CD14-positive monocyte (primary cell): Measurements from ENCODE around the gene CALM1. TPM values are rescaled to one million over a fixed set of nuclear protein-coding genes. Genes with fewer than 3 reads are reported as not detected.

Source experiments
- DNase-seq, 3 donors: peaks; one replicate each; pipeline ENCODE4 v3.0.0-alpha.2; 2011 to 2022
- H2AFZ ChIP-seq: 2 replicates; pipeline ENCODE4 v1.6.0; 2012; ENCODE audit warnings: mild to moderate bottlenecking, low read depth, low read length, inconsistent platforms; ENCODE audit not compliant: insufficient read depth, poor library complexity, severe bottlenecking
- H3K27ac ChIP-seq, 2 donors: 1 replicate in 1 of 2; 2 replicates in 1 of 2; pipeline ENCODE4 v1.5.1; 2012 to 2013; ENCODE audit warnings: low read length in 2 of 2, control low read depth in 1 of 2, inconsistent platforms in 1 of 2, low read depth in 1 of 2, mild to moderate bottlenecking in 1 of 2
- H3K27me3 ChIP-seq, 2 donors: one replicate each; pipeline versions ENCODE4 v1.6.0 to v1.6.1; 2011 to 2013; ENCODE audit warnings: low read length in 2 of 2; ENCODE audit not compliant: control insufficient read depth in 2 of 2, insufficient read depth in 2 of 2
- H3K36me3 ChIP-seq, 2 donors: replicated peaks in 1 of 2; 1 replicate in 1 of 2; 2 replicates in 1 of 2; pipeline versions ENCODE4 v1.5.1 to v1.6.1; 2012 to 2013; ENCODE audit warnings: low read length in 2 of 2, control low read depth in 1 of 2, inconsistent platforms in 1 of 2, mild to moderate bottlenecking in 1 of 2; ENCODE audit not compliant: insufficient read depth in 2 of 2, control insufficient read depth in 1 of 2
- H3K4me1 ChIP-seq, 2 donors: 1 replicate in 1 of 2; 2 replicates in 1 of 2; pipeline versions ENCODE4 v1.5.1 to v1.6.1; 2012 to 2013; ENCODE audit warnings: low read length in 2 of 2, control low read depth in 1 of 2, inconsistent platforms in 1 of 2, mild to moderate bottlenecking in 1 of 2, moderate library complexity in 1 of 2; ENCODE audit not compliant: insufficient read depth in 2 of 2, control insufficient read depth in 1 of 2
- H3K4me2 ChIP-seq: replicated peaks from 2 replicates; pipeline ENCODE3; 2012; ENCODE audit warnings: low read length, moderate library complexity, mild to moderate bottlenecking; ENCODE audit not compliant: poor library complexity, severe bottlenecking; ENCODE audit errors: extremely low read depth
- H3K4me3 ChIP-seq, 3 experiments: fragments of 200-600 bp in 1 of 3; sonication (generic) in 1 of 3; replicated peaks in 1 of 3; 1 replicate in 2 of 3; 2 replicates in 1 of 3; pipeline ENCODE4 v1.5.1; 2011 to 2013; ENCODE audit warnings: low read length in 3 of 3, mild to moderate bottlenecking in 3 of 3, control low read depth in 2 of 3, low read depth in 2 of 3, inconsistent platforms in 1 of 3, moderate library complexity in 1 of 3
- H3K79me2 ChIP-seq: 2 replicates; pipeline ENCODE4 v1.6.0; 2012; ENCODE audit warnings: mild to moderate bottlenecking, control low read depth, inconsistent platforms, low read length, moderate library complexity; ENCODE audit not compliant: insufficient read depth
- H3K9ac ChIP-seq: 2 replicates; pipeline ENCODE4 v1.6.0; 2017; ENCODE audit warnings: low read length, mild to moderate bottlenecking; ENCODE audit not compliant: insufficient read depth, poor library complexity, severe bottlenecking
- H3K9me3 ChIP-seq, 2 donors: replicated peaks in 1 of 2; 1 replicate in 1 of 2; 2 replicates in 1 of 2; pipeline versions ENCODE4 v1.5.1 to v1.6.1; 2012 to 2013; ENCODE audit warnings: low read length in 2 of 2, control low read depth in 1 of 2; ENCODE audit not compliant: control insufficient read depth in 1 of 2, insufficient read depth in 1 of 2
- H4K20me1 ChIP-seq: 2 replicates; pipeline ENCODE4 v1.6.0; 2012; ENCODE audit warnings: mild to moderate bottlenecking, low read length, control low read depth, moderate library complexity; ENCODE audit not compliant: insufficient read depth
- H3K27ac Mint-ChIP-seq, 7 donors: one replicate each; pipeline ENCODE4 v1.8.0; 2020; ENCODE audit warnings: mild to moderate bottlenecking in 7 of 7, mixed read lengths in 7 of 7, moderate library complexity in 6 of 7, inconsistent platforms in 2 of 7
- H3K27me3 Mint-ChIP-seq, 3 donors: one replicate each; pipeline ENCODE4 v1.8.0; 2021 to 2022; ENCODE audit warnings: low read depth in 3 of 3, mild to moderate bottlenecking in 3 of 3, mixed read lengths in 3 of 3, moderate library complexity in 3 of 3, inconsistent platforms in 1 of 3
- H3K36me3 Mint-ChIP-seq, 2 donors: one replicate each; pipeline ENCODE4 v1.8.0; 2020; ENCODE audit warnings: mixed read lengths in 2 of 2, inconsistent platforms in 1 of 2, mild to moderate bottlenecking in 1 of 2
- H3K4me1 Mint-ChIP-seq: one replicate; pipeline ENCODE4 v1.8.0; 2020; ENCODE audit warnings: mild to moderate bottlenecking, mixed read lengths
- H3K4me3 Mint-ChIP-seq, 2 donors: one replicate each; pipeline ENCODE4 v1.8.0; 2020; ENCODE audit warnings: mild to moderate bottlenecking in 2 of 2, mixed read lengths in 2 of 2, moderate library complexity in 1 of 2
- H3K9me3 Mint-ChIP-seq, 7 donors: one replicate each; pipeline ENCODE4 v1.8.0; 2020 to 2022; ENCODE audit warnings: mixed read lengths in 7 of 7, mild to moderate bottlenecking in 6 of 7, moderate library complexity in 6 of 7, inconsistent platforms in 2 of 7
- WGBS: methylation state at CpG from one replicate; pipeline ENCODE4 v1.1.5; 2013; ENCODE audit warnings: missing lambda C conversion rate; ENCODE audit not compliant: insufficient coverage; 5-methylcytosine and 5-hydroxymethylcytosine counted together
- intact Hi-C, 2 donors: fragments of 100-400 bp; cut with micrococcal nuclease; formaldehyde crosslinking; loops; one replicate each; pipeline versions ENCODE4 v1.15.0 to v1.15.1; 2023
- polyA plus RNA-seq, 3 donors: library from polyadenylated mRNA; depleted of rRNA in 1 of 3; unstranded in 2 of 3; stranded (reverse) in 1 of 3; fragments of 300-500 nt in 2 of 3; fragments of >200 nt in 1 of 3; fragmentation: Illumina TruSeq in 2 of 3; gene quantifications; 1 replicate in 2 of 3; 2 replicates in 1 of 3; pipeline ENCODE4 v1.2.3, GENCODE V29; 2012 to 2021
- TF ChIP-seq, protein P1 (sequence below): fragments of 200-600 bp; IDR thresholded peaks from one replicate; pipeline ENCODE4 v1.8.0; 2022; ENCODE audit warnings: antibody characterized with exemption, mild to moderate bottlenecking

CALM1 gene
- polyA plus RNA-seq, 3 donors: 277 to 912 (median 906) TPM

- Histone ChIP-seq H3K4me2 (no peak overlapping the region), H4K20me1 (no peaks in the 10 kb centered on the region), H3K9me3 (no peaks in the 10 kb centered on the region), H3K27ac (no peak overlapping the region), H3K79me2 (no peaks in the 10 kb centered on the region), H3K9ac (no peak overlapping the region), H3K36me3 (no peaks in the 10 kb centered on the region), H3K4me3 (no peak overlapping the region), H3K27me3 (no peaks in the 10 kb centered on the region), H2AFZ (no peak overlapping the region), H3K4me1 (peaks cover 11 to 13% of the 10 kb centered on the region in 2 donors)
- intact Hi-C loops: no loop called here
- H3K4me1 Mint-ChIP-seq: peaks cover 5% of the 10 kb centered on the region
- peaks cover 0 to 6% (median 3%) of the 10 kb centered on the region in 3 donors for H3K27me3 Mint-ChIP-seq
- H3K9me3 Mint-ChIP-seq: no peaks in the 10 kb centered on the region
- no peak overlapping the region for H3K4me3 Mint-ChIP-seq
- H3K27ac Mint-ChIP-seq: no peak overlapping the region
- DNase-seq: no peak
- TF ChIP-seq, protein P1, sequence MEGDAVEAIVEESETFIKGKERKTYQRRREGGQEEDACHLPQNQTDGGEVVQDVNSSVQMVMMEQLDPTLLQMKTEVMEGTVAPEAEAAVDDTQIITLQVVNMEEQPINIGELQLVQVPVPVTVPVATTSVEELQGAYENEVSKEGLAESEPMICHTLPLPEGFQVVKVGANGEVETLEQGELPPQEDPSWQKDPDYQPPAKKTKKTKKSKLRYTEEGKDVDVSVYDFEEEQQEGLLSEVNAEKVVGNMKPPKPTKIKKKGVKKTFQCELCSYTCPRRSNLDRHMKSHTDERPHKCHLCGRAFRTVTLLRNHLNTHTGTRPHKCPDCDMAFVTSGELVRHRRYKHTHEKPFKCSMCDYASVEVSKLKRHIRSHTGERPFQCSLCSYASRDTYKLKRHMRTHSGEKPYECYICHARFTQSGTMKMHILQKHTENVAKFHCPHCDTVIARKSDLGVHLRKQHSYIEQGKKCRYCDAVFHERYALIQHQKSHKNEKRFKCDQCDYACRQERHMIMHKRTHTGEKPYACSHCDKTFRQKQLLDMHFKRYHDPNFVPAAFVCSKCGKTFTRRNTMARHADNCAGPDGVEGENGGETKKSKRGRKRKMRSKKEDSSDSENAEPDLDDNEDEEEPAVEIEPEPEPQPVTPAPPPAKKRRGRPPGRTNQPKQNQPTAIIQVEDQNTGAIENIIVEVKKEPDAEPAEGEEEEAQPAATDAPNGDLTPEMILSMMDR: no peak
- H3K36me3 Mint-ChIP-seq: no peaks in the 10 kb centered on the region
- WGBS: no CpG with 5 or more reads among the region's 2 CpGs
Observed at GRCh38 chr14:90379106-90379505, 17.7 kb upstream of the CALM1 start.

DNA sequence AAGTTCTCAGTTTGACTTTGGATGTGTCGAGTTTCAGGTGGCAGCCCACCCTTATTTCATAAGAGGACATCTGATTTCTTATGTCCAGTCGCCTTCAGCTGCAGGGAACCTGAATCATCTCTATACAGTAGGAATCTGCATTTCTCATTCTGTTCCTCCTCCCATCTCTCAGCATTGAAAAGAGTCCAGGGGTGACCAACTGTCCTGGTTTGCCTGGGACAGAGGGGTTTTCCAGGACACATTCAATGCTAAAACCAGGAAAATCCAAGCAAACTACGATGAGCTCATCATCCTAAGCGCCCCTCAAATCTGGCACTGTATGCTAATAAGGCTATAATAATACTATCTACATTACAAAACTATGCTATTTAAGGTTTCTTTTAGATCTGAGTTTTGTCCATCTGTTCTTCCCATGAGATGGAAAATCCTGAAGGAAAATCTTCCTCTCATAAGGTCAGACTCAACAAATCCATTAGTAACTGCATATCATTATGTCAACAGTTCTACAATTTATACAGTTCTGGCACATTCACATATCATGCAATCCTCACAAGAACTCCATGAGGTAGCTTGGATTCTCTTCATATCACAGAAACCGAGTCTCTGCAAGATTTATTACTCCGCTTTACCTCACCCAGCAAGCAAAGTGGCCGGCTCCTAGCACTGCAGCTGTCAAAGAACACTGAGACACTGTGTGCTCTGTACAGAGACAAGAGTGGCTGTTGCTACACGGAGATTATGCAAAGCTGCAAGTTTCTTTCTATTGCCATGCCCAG, 15.6 kb upstream of the CALM1 start:
- no peaks in the 10 kb centered on the region for H3K9me3 Mint-ChIP-seq
- Histone ChIP-seq H3K27ac (no peak overlapping the region), H3K9me3 (no peaks in the 10 kb centered on the region), H3K4me3 (peak overlapping the region in 1 of 3 experiments; percentile 87), H2AFZ (no peak overlapping the region), H3K4me2 (no peak overlapping the region), H3K9ac (no peak overlapping the region), H3K79me2 (no peaks in the 10 kb centered on the region), H4K20me1 (no peaks in the 10 kb centered on the region), H3K4me1 (peaks cover 17 to 24% of the 10 kb centered on the region in 2 donors), H3K27me3 (no peaks in the 10 kb centered on the region), H3K36me3 (no peaks in the 10 kb centered on the region)
- peaks cover 0 to 5% (median 1%) of the 10 kb centered on the region in 3 donors for H3K27me3 Mint-ChIP-seq
- H3K36me3 Mint-ChIP-seq: no peaks in the 10 kb centered on the region
- no peak for DNase-seq
- peaks cover 14% of the 10 kb centered on the region for H3K4me1 Mint-ChIP-seq
- TF ChIP-seq, protein P1: no peak
- no peak overlapping the region for H3K27ac Mint-ChIP-seq
- WGBS: 76% methylated on average over 4 of the region's 8 CpGs
- no peak overlapping the region for H3K4me3 Mint-ChIP-seq
- intact Hi-C loops: loop anchor here (5.0 to 10.0 kb wide), 5 partner anchors 49 to 426 kb away; partner anchors contain the start of genes NRDE2 (in 2 of the 2), EFCAB11 (in 1 of the 2), PSMC1 (in 1 of the 2) and TDP1 (in 1 of the 2)
